HepG2 (cell line): ENCODE results near the gene HS3ST2. TPM values are rescaled to one million over a fixed set of nuclear protein-coding genes. Genes with fewer than 3 reads are reported as not detected.

Source experiments
- ATAC-seq: fragments of 200-7000 bp; cut with Tn5 transposase; 3 replicates; pipeline ENCODE4 v1.9.1; 2020; ENCODE audit warnings: mild to moderate bottlenecking, moderate library complexity
- BruUV-seq: library from RNA; stranded (reverse); fragments of 400-500 nt; replicated peaks from 2 replicates; lab custom pipeline; 2021; lab: Mats Ljungman, UMichigan
- CTCF ChIA-PET: fragments of 300-600 bp; formaldehyde crosslinking; extraction: SDS; loops from one replicate; lab custom pipeline; 2021; ENCODE audit warnings: low total read pairs, inconsistent platforms, low intra/inter-chr PET ratio; lab: Yijun Ruan, JAX
- POLR2A ChIA-PET: fragments of 350-600 bp; sonication (Branson Sonifier 250); formaldehyde crosslinking; loops from one replicate; lab custom pipeline; 2020; ENCODE audit warnings: antibody characterized with exemption, inconsistent platforms; lab: Yijun Ruan, JAX
- DNase-seq: peaks from one replicate; pipeline ENCODE4 v3.0.0-alpha.2; 2015; ENCODE audit warnings: low spot score
- FAIRE-seq: peaks from 3 replicates; lab custom pipeline; 2011; peaks lifted over from hg19 to GRCh38; lab: Jason Lieb, UNC
- H2AFZ ChIP-seq: one replicate; pipeline ENCODE4 v1.6.1; 2011; ENCODE audit warnings: low read length, inconsistent platforms
- H3K27ac ChIP-seq: fragments of 300-600 bp; 3 replicates; pipeline ENCODE4 v1.8.0; 2011; ENCODE audit warnings: mixed run types, mild to moderate bottlenecking, mixed read lengths, low read length, inconsistent platforms; ENCODE audit not compliant: insufficient read depth; ENCODE audit errors: extremely low read length
- H3K27me3 ChIP-seq, 2 experiments: fragments of 200-600 bp in 1 of 2; 2 replicates in 1 of 2; 3 replicates in 1 of 2; pipeline versions ENCODE4 v1.6.0 to v1.8.0; 2011; ENCODE audit warnings: low read length in 2 of 2, mild to moderate bottlenecking in 2 of 2, moderate library complexity in 2 of 2, inconsistent platforms in 1 of 2; ENCODE audit not compliant: insufficient read depth in 2 of 2, control insufficient read depth in 1 of 2
- H3K36me3 ChIP-seq, 2 experiments: fragments of 200-600 bp in 1 of 2; replicated peaks in 1 of 2; 2 replicates in 1 of 2; 3 replicates in 1 of 2; pipeline versions ENCODE4 v1.5.1 to v1.8.0; 2011; ENCODE audit warnings: low read length in 2 of 2, inconsistent platforms in 1 of 2; ENCODE audit not compliant: insufficient read depth in 2 of 2, control insufficient read depth in 1 of 2
- H3K4me1 ChIP-seq: 2 replicates; pipeline ENCODE4 v1.5.1; 2012; ENCODE audit warnings: low read length, inconsistent platforms; ENCODE audit not compliant: insufficient read depth
- H3K4me2 ChIP-seq: 2 replicates; pipeline ENCODE4 v1.6.0; 2011; ENCODE audit warnings: low read depth, low read length, inconsistent platforms
- H3K4me3 ChIP-seq, 3 experiments: fragments of 200-600 bp in 1 of 3; sonication (generic), shearing (Covaris generic) in 1 of 3; replicated peaks in 1 of 3; 2 replicates each; pipeline ENCODE4 v1.5.1; 2011 to 2016; ENCODE audit warnings: low read length in 3 of 3, inconsistent platforms in 2 of 3, low read depth in 2 of 3, mild to moderate bottlenecking in 2 of 3, control low read depth in 1 of 3, mixed read lengths in 1 of 3; ENCODE audit not compliant: insufficient read depth in 1 of 3
- H3K79me2 ChIP-seq: one replicate; pipeline ENCODE4 v1.6.1; 2011; ENCODE audit warnings: low read length, inconsistent platforms; ENCODE audit not compliant: insufficient read depth
- H3K9ac ChIP-seq: 2 replicates; pipeline ENCODE4 v1.6.0; 2011; ENCODE audit warnings: mild to moderate bottlenecking, low read depth, low read length, inconsistent platforms; ENCODE audit not compliant: insufficient read depth
- H3K9me3 ChIP-seq: 2 replicates; pipeline ENCODE4 v1.5.1; 2012; ENCODE audit warnings: mild to moderate bottlenecking, low read length
- H4K20me1 ChIP-seq: 2 replicates; pipeline ENCODE4 v1.6.0; 2011; ENCODE audit warnings: inconsistent platforms, mild to moderate bottlenecking, low read length, moderate library complexity; ENCODE audit not compliant: insufficient read depth
- CEBPB ChIP-seq: IDR thresholded peaks from 2 replicates; pipeline ENCODE4 v1.6.1; 2011; ENCODE audit warnings: low read depth, low read length, improper control_type of control experiment, borderline replicate concordance
- CEBPG ChIP-seq: IDR thresholded peaks from 2 replicates; pipeline ENCODE4 v1.6.1; 2016
- FUBP1 ChIP-seq: sonication (generic); formaldehyde crosslinking; IDR thresholded peaks from 2 replicates; pipeline ENCODE4 v1.5.1; 2020; ENCODE audit warnings: missing genetic modification reagents, mild to moderate bottlenecking, borderline replicate concordance
- GATAD1 ChIP-seq: IDR thresholded peaks from 2 replicates; pipeline ENCODE4 v1.6.1; 2016; ENCODE audit warnings: missing genetic modification reagents, missing compliant biosample characterization
- MAZ ChIP-seq, 2 experiments: sonication (generic) in 1 of 2; formaldehyde crosslinking in 1 of 2; IDR thresholded peaks; 2 replicates each; pipeline versions ENCODE4 v1.5.0 to v1.6.1; 2012 to 2020; ENCODE audit warnings: low read depth in 2 of 2, mild to moderate bottlenecking in 2 of 2, borderline replicate concordance in 1 of 2, improper control_type of control experiment in 1 of 2, low read length in 1 of 2, missing genetic modification reagents in 1 of 2, moderate library complexity in 1 of 2
- MIER2 ChIP-seq: IDR thresholded peaks from 2 replicates; pipeline ENCODE4 v1.6.1; 2016; ENCODE audit warnings: missing biosample characterization, missing genetic modification reagents
- ZBTB1 ChIP-seq: sonication (generic); formaldehyde crosslinking; IDR thresholded peaks from 2 replicates; pipeline ENCODE4 v1.4.0; 2020; ENCODE audit warnings: missing genetic modification reagents, borderline replicate concordance
- ZNF3 ChIP-seq: IDR thresholded peaks from 2 replicates; pipeline ENCODE4 v1.7.0; 2017; ENCODE audit warnings: inconsistent platforms
- ZNF362 ChIP-seq: sonication (generic); formaldehyde crosslinking; IDR thresholded peaks from 2 replicates; pipeline ENCODE4 v1.4.0; 2020; ENCODE audit warnings: missing genetic modification reagents, mild to moderate bottlenecking, borderline replicate concordance
- ZNF441 ChIP-seq: sonication (generic); formaldehyde crosslinking; IDR thresholded peaks from 2 replicates; pipeline ENCODE4 v1.7.0; 2021; ENCODE audit warnings: missing genetic modification reagents, borderline replicate concordance
- ZNF446 ChIP-seq: sonication (generic); formaldehyde crosslinking; IDR thresholded peaks from 2 replicates; pipeline ENCODE4 v1.5.0; 2020; ENCODE audit warnings: mild to moderate bottlenecking, missing genetic modification reagents
- ZNF484 ChIP-seq: sonication (generic); formaldehyde crosslinking; IDR thresholded peaks from 2 replicates; pipeline ENCODE4 v1.5.1; 2020; ENCODE audit warnings: mild to moderate bottlenecking, low read depth, missing genetic modification reagents, borderline replicate concordance
- WGBS: methylation state at CpG from one replicate; pipeline ENCODE4 v1.1.6; 2017; ENCODE audit warnings: low lambda C conversion rate; 5-methylcytosine and 5-hydroxymethylcytosine counted together
- in situ Hi-C: cut with HindIII; loops from 2 replicates; pipeline ENCODE4 v1.10.0; 2017; ENCODE audit warnings: low pct_unique_long_range_greater_than_20kb; ENCODE audit not compliant: extremely low pct_ligation_motif_present
- intact Hi-C: fragments of 100-400 bp; cut with micrococcal nuclease; formaldehyde crosslinking; loops from one replicate; pipeline ENCODE4 v1.10.0; 2022; ENCODE audit not compliant: unreplicated experiment
- polyA plus RNA-seq, 8 experiments: library from polyadenylated mRNA; depleted of rRNA in 3 of 8; stranded (reverse) in 7 of 8; unstranded in 1 of 8; fragments of >200 nt; fragmentation: Illumina TruSeq in 4 of 8; extraction: Trizol in 4 of 8; gene quantifications; 2 replicates each; pipeline versions ENCODE4 v1.2.1 to v1.2.3, GENCODE V29; 2011 to 2016; ENCODE audit warnings: low read depth in 4 of 8, missing spikeins in 1 of 8, mixed read lengths in 1 of 8; ENCODE audit not compliant: insufficient read depth in 1 of 8
- total RNA-seq, 5 experiments: library from RNA; depleted of rRNA; stranded (reverse); fragments of >200 nt; fragmentation: Illumina TruSeq; extraction: Trizol; gene quantifications; 2 replicates each; pipeline ENCODE4 v1.2.3, GENCODE V29; 2016; ENCODE audit warnings: low read depth in 1 of 5
- TF ChIP-seq, protein P1 (sequence below): sonication (generic); formaldehyde crosslinking; IDR thresholded peaks from 2 replicates; pipeline ENCODE4 v1.8.0; 2023; ENCODE audit warnings: mild to moderate bottlenecking, missing genetic modification reagents
- TF ChIP-seq, protein P2 (sequence below): sonication (generic); formaldehyde crosslinking; IDR thresholded peaks from 2 replicates; pipeline ENCODE4 v1.4.0; 2020; ENCODE audit warnings: missing genetic modification reagents; ENCODE audit errors: not compliant biosample characterization

Gene HS3ST2
- total and polyA plus RNA-seq, 2 of the 13 experiments (the other 11 are each of a cell fraction or from before 2014, with no cell fraction given), result not detected

GRCh38 chr16:22937169-22937568, 123.2 kb downstream of the HS3ST2 start:
- Histone ChIP-seq H3K36me3 (no peaks in the 10 kb centered on the region), H3K4me2 (no peak overlapping the region), H3K79me2 (no peaks in the 10 kb centered on the region), H3K9ac (no peak overlapping the region), H2AFZ (no peak overlapping the region), H3K4me1 (no peaks in the 10 kb centered on the region), H3K9me3 (no peaks in the 10 kb centered on the region), H3K4me3 (no peak overlapping the region), H4K20me1 (no peaks in the 10 kb centered on the region), H3K27me3 (peaks cover 0 to 9% of the 10 kb centered on the region in 2 experiments; a peak in 3 of 5 replicates), H3K27ac (no peak overlapping the region)
- ChIA-PET POLR2A (no interaction called here), CTCF (no interaction called here)
- BruUV-seq, result no TSS peak
- peak; percentile 87 for TF ChIP-seq CEBPB
- TF ChIP-seq CEBPG (CRISPR knock-in tag), result peak; percentile 28; the same call in 1 of the 2 replicates
- TF ChIP-seq, protein P1, sequence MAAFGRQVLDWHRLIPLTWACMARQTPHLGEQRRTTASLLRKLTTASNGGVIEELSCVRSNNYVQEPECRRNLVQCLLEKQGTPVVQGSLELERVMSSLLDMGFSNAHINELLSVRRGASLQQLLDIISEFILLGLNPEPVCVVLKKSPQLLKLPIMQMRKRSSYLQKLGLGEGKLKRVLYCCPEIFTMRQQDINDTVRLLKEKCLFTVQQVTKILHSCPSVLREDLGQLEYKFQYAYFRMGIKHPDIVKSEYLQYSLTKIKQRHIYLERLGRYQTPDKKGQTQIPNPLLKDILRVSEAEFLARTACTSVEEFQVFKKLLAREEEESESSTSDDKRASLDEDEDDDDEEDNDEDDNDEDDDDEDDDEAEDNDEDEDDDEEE (CRISPR knock-in tag), result no peak
- no peak for TF ChIP-seq ZNF484 (CRISPR knock-in tag)
- no peak for TF ChIP-seq MAZ (IDR thresholded peaks at IDR 0.05; ENCODE audit: borderline replicate concordance, low read depth, low read length)
- no peak for TF ChIP-seq MAZ (CRISPR knock-in tag; IDR thresholded peaks at IDR 0.05; ENCODE audit: low read depth)
- peak; percentile 51; the same call in 1 of the 2 replicates for TF ChIP-seq ZNF362 (CRISPR knock-in tag)
- no peak for TF ChIP-seq ZNF3 (CRISPR knock-in tag)
- no peak for TF ChIP-seq GATAD1 (CRISPR knock-in tag)
- no peak for TF ChIP-seq FUBP1 (CRISPR knock-in tag)
- TF ChIP-seq MIER2 (CRISPR knock-in tag), result no peak
- no peak for TF ChIP-seq ZNF441 (CRISPR knock-in tag)
- TF ChIP-seq, protein P2, sequence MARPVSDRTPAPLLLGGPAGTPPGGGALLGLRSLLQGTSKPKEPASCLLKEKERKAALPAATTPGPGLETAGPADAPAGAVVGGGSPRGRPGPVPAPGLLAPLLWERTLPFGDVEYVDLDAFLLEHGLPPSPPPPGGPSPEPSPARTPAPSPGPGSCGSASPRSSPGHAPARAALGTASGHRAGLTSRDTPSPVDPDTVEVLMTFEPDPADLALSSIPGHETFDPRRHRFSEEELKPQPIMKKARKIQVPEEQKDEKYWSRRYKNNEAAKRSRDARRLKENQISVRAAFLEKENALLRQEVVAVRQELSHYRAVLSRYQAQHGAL (CRISPR knock-in tag), result no peak
- no peak for TF ChIP-seq ZNF446
- no peak for TF ChIP-seq ZBTB1
- 14% methylated on average over 6 of the region's 6 CpGs for WGBS
- intact Hi-C loops (no loop called here), in situ Hi-C loops (no loop called here)
- ATAC-seq (no peak), FAIRE-seq (no peak), DNase-seq (no peak)
